ENCODE data around the gene GAB2.

Gene GAB2

GRCh38 chr11:78429209-78429608 lies 11.6 kb upstream of the GAB2 start:
- H3K4me2 ChIP-seq (ENCODE audit: low read length), result no peak overlapping the region

DNA sequence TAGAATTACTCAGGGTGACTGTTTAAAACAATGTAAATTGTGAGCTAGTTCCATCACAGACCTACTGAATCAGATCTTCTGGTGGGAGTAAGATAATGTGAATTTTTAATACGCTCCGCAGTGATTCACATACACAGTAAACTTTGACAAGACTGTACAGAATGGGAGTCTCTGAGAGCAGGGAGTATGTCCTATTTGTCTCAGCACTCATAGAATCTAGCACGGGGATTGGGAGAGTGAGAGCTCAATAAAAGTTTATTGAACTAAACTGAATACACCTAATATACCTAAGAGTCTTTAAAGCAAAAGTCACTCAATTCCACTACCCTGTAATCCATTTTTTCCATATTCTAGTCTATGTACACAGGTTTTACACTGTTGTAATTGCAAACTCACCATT lies 11.2 kb upstream of the GAB2 start:
- H3K4me1 ChIP-seq (ENCODE audit: insufficient read depth, low read length, severe bottlenecking), result peaks cover 18% of the 10 kb centered on the region
- no peaks in the 10 kb centered on the region for H3K9me3 ChIP-seq (ENCODE audit: low read length)
- H3K36me3 ChIP-seq (ENCODE audit: insufficient read depth, low read length), result no peaks in the 10 kb centered on the region
- no peak overlapping the region for H2AFZ ChIP-seq (ENCODE audit: low read length)
- H3K9ac ChIP-seq (ENCODE audit: low read length), result no peak overlapping the region
- TF ChIP-seq, protein P1, sequence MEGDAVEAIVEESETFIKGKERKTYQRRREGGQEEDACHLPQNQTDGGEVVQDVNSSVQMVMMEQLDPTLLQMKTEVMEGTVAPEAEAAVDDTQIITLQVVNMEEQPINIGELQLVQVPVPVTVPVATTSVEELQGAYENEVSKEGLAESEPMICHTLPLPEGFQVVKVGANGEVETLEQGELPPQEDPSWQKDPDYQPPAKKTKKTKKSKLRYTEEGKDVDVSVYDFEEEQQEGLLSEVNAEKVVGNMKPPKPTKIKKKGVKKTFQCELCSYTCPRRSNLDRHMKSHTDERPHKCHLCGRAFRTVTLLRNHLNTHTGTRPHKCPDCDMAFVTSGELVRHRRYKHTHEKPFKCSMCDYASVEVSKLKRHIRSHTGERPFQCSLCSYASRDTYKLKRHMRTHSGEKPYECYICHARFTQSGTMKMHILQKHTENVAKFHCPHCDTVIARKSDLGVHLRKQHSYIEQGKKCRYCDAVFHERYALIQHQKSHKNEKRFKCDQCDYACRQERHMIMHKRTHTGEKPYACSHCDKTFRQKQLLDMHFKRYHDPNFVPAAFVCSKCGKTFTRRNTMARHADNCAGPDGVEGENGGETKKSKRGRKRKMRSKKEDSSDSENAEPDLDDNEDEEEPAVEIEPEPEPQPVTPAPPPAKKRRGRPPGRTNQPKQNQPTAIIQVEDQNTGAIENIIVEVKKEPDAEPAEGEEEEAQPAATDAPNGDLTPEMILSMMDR (IDR thresholded peaks at IDR 0.05; ENCODE audit: low read length), result no peak
- no peak for TF ChIP-seq EZH2 (IDR thresholded peaks at IDR 0.05; ENCODE audit: borderline replicate concordance, low read length)
- H3K4me2 ChIP-seq (ENCODE audit: low read length), result no peak overlapping the region
- H4K20me1 ChIP-seq (ENCODE audit: insufficient read depth, low read length), result no peaks in the 10 kb centered on the region
- H3K27ac ChIP-seq (ENCODE audit: low read depth, low read length, poor library complexity, severe bottlenecking), result no peak overlapping the region
- H3K9me2 ChIP-seq (ENCODE audit: low read depth, low read length), result no peaks in the 10 kb centered on the region
- no peak overlapping the region for H3K4me3 ChIP-seq (ENCODE audit: low read depth, low read length, poor library complexity, severe bottlenecking)
- no peaks in the 10 kb centered on the region; the same call in 1 of the 2 replicates for H3F3A ChIP-seq (ENCODE audit: insufficient read depth, low read length)
- no peaks in the 10 kb centered on the region for H3K79me2 ChIP-seq (ENCODE audit: insufficient read depth, low read length)
- H3K27me3 ChIP-seq (ENCODE audit: insufficient read depth, low read length), result no peaks in the 10 kb centered on the region

More at GRCh38 chr11:78429209-78429608, 11.6 kb upstream of the GAB2 start:
- H3K4me3 ChIP-seq (ENCODE audit: low read depth, low read length, poor library complexity, severe bottlenecking), result no peak overlapping the region
- H3K4me1 ChIP-seq (ENCODE audit: insufficient read depth, low read length, severe bottlenecking), result peaks cover 18% of the 10 kb centered on the region
- H2AFZ ChIP-seq (ENCODE audit: low read length), result no peak overlapping the region
- no peaks in the 10 kb centered on the region for H3K27me3 ChIP-seq (ENCODE audit: insufficient read depth, low read length)
- H3K79me2 ChIP-seq (ENCODE audit: insufficient read depth, low read length), result no peaks in the 10 kb centered on the region
- H3K9ac ChIP-seq (ENCODE audit: low read length), result no peak overlapping the region
- H4K20me1 ChIP-seq (ENCODE audit: insufficient read depth, low read length), result no peaks in the 10 kb centered on the region
- H3K9me3 ChIP-seq (ENCODE audit: low read length), result no peaks in the 10 kb centered on the region
- TF ChIP-seq, protein P1 (IDR thresholded peaks at IDR 0.05; ENCODE audit: low read length), result no peak
- no peak for TF ChIP-seq EZH2 (IDR thresholded peaks at IDR 0.05; ENCODE audit: borderline replicate concordance, low read length)
- H3F3A ChIP-seq (ENCODE audit: insufficient read depth, low read length), result no peaks in the 10 kb centered on the region; the same call in 1 of the 2 replicates
- no peak overlapping the region for H3K27ac ChIP-seq (ENCODE audit: low read depth, low read length, poor library complexity, severe bottlenecking)
- H3K9me2 ChIP-seq (ENCODE audit: low read depth, low read length), result no peaks in the 10 kb centered on the region
- H3K36me3 ChIP-seq (ENCODE audit: insufficient read depth, low read length), result no peaks in the 10 kb centered on the region

DNA sequence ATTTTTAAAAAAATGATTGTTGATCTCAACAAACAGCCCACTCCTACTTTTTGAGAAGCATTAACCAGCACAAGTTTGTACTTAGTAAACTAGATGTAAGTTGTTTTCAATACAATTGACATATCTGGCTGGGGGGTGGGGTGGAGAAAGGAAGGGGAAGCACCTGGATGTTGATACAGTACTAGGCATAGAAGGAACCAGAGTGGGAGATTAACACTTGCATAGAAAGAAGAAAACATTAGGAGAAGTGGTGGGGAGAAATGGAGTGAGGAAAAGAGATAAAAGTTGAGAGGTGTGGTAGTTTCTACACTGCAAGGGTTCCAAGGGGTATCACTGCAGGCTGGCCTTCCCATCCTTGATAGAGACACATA lies 10.6 kb upstream of the GAB2 start:
- H2AFZ ChIP-seq (ENCODE audit: low read length), result no peak overlapping the region
- no peak overlapping the region for H3K9ac ChIP-seq (ENCODE audit: low read length)
- H3K9me3 ChIP-seq (ENCODE audit: low read length), result no peaks in the 10 kb centered on the region
- no peaks in the 10 kb centered on the region; the same call in 1 of the 2 replicates for H3F3A ChIP-seq (ENCODE audit: insufficient read depth, low read length)
- no peaks in the 10 kb centered on the region for H4K20me1 ChIP-seq (ENCODE audit: insufficient read depth, low read length)
- H3K36me3 ChIP-seq (ENCODE audit: insufficient read depth, low read length), result no peaks in the 10 kb centered on the region
- no peaks in the 10 kb centered on the region for H3K27me3 ChIP-seq (ENCODE audit: insufficient read depth, low read length)
- no peak for TF ChIP-seq EZH2 (IDR thresholded peaks at IDR 0.05; ENCODE audit: borderline replicate concordance, low read length)
- TF ChIP-seq, protein P1 (IDR thresholded peaks at IDR 0.05; ENCODE audit: low read length), result no peak
- H3K79me2 ChIP-seq (ENCODE audit: insufficient read depth, low read length), result no peaks in the 10 kb centered on the region
- peaks cover 18% of the 10 kb centered on the region for H3K4me1 ChIP-seq (ENCODE audit: insufficient read depth, low read length, severe bottlenecking)
- no peak overlapping the region for H3K4me3 ChIP-seq (ENCODE audit: low read depth, low read length, poor library complexity, severe bottlenecking)
- H3K4me2 ChIP-seq (ENCODE audit: low read length), result no peak overlapping the region
- no peaks in the 10 kb centered on the region for H3K9me2 ChIP-seq (ENCODE audit: low read depth, low read length)
- no peak overlapping the region for H3K27ac ChIP-seq (ENCODE audit: low read depth, low read length, poor library complexity, severe bottlenecking)
